Bone marrow (tissue), 2 donors: Measurements from ENCODE around the gene FCHSD2.
"Not testable (repeated sequence)": the region's sequence is repeated elsewhere in the genome, so short reads cannot be mapped to it uniquely, and the experiment has no call there.

Experiments used
- DNase-seq, 2 donors: peaks; one replicate each; lab custom pipeline; 2025; lab: John Stamatoyannopoulos, UW

Gene FCHSD2

DNA sequence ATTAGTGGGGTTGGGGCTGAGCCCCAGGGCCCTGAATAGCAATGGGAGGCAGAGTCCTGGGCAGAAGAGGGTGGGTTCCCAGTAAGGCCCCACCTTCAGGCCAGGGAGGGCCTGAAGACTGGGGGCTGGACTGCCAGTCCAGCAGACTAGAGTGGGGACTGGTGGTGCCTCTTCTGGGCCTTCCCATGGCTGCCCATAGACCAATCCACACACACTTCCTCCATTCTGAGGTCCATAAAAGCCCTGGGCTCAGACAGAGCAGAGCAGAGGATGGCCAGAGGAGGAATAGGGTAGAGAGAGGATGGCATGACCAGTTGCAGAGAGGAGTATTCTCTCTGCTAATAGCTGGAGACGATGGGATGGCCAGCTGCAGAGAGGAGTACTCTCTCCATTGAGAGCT, 216.0 kb downstream of the FCHSD2 start:
- DNase-seq, result no peak

DNA sequence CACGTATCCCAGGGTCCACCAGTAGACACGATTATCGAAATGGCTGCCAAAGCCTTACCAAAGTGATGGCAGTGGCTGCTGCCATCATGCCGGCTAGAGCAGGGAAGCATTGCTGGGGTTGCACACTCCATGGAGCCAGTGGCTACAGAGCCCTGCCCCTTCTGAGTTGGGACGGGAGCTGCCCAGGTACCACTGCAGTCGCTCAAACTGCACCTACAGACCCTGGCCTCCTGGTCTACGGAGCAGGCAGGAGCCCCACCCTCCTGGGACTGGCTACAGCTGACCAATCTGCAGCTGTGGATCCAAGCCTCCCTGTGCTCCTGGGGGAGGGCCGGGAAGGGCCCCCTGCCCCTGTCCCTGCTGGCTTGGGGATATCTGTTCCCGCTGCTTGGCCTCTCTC, 216.5 kb downstream of the FCHSD2 start:
- no peak for DNase-seq

DNA sequence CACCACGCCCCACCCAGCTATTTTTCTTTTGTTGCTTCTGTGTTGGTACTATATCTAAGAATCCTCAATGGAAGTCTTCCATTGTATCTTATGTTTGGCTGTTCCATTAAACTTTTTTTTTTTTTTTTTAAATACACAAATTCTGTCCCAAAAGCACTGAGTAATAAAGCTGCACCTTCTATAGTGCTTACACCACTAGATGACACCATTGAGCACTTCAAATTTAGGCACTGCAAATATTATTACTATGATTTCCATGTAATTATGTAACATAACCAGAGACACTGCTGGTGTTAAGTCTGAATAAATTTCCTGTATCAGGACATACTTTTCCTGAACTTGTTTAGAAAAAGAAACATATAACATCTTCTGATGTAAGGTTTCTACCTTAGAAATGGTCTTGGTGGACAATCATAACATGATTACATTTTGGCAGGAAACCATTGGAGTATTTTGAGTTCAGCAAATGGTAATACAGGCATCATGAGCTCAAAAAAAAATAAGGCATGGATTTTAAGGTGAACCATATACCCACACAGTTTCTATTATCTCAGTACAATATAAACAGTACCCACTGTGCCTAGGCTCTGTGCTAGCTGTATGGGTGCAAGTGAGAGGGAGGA, 217.4 kb downstream of the FCHSD2 start:
- peak in 1 of 2 donors; percentile 65 for DNase-seq

DNA sequence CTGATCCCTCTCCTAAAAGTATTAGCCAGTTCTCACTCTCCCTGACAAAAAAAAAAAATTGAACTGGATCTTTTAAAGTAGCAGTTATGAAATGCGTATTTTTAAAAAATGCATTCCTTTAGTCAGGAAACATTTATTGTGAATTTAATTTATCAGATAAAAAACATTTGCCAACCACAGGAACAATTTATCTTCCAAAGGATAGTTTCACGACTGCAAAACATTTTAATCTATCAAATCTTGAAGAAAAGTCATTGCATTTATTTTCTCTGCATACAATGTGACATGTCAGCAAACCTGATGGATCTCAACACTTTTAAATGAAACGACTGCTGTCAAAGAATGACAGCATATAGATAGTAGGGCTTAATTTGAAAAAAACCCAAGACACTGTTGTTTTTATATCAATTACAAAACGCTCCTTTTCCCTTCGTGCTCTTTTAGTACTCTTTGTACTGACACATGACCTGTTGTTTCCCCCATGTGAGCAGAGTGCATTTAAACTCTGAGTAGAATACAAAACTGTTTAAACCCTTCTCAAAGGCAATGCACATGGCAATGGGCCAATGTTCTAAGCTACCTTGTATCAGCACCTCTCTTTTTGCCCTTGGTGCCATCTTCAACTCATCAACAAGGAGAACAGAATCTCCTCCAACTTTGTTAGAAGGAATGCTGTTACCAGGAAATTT, 220.9 kb downstream of the FCHSD2 start:
- DNase-seq, result no peak

DNA sequence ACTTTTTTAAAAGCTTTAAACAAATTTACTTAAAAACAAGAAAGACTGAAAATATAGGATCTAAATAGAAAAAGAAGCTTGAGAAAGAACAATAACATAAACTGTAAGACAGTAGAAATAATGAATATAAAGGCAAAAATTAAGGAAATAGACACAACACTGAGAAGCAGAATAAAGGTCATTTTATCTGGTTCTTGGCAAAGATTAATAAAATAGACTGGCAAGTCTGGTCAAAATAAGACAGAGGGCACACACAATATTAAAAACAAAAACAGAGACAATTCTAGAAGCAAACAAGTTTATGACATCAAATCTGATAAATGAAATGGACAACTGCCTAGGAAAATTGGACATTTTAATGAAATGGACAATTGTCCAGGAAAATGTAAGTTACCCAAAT, 222.1 kb downstream of the FCHSD2 start:
- DNase-seq, result no peak

DNA sequence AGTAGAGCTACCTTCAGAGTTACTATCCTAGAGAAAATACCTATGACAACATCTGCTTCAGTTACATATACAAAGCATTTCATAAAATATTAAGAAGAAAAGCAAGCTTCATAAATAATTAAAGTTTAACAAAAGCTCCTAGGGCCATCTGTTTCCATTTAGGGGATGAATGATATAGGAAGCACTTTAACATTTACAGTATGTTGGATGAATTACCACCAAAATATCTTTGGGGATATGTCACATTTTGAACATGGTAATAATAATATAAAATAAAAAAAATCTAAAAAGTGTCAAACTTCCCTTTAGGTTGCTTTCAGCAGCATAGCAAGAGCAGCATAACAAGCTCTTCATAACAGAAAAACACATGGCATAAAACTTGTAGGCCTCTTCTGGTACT, 223.3 kb downstream of the FCHSD2 start:
- DNase-seq, result no peak

DNA sequence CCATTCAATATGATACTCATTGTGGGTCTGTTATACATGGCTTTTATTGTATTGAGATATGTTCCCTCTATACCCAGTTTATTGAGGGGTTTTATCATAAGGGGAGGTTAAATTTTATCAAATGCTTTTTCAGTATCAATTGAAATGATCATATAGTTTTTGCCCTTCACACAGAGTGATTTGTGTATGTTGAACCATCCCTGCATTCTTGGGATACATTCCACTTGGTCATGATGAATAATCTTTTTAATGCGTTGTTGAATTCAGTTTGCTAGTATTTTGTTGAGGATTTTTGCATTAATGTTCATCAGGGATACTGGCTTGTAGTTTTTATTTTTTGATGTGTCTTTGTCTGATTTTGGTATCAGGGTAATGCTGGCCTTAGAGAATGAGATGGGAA, 229.9 kb downstream of the FCHSD2 start:
- DNase-seq, result no peak

DNA sequence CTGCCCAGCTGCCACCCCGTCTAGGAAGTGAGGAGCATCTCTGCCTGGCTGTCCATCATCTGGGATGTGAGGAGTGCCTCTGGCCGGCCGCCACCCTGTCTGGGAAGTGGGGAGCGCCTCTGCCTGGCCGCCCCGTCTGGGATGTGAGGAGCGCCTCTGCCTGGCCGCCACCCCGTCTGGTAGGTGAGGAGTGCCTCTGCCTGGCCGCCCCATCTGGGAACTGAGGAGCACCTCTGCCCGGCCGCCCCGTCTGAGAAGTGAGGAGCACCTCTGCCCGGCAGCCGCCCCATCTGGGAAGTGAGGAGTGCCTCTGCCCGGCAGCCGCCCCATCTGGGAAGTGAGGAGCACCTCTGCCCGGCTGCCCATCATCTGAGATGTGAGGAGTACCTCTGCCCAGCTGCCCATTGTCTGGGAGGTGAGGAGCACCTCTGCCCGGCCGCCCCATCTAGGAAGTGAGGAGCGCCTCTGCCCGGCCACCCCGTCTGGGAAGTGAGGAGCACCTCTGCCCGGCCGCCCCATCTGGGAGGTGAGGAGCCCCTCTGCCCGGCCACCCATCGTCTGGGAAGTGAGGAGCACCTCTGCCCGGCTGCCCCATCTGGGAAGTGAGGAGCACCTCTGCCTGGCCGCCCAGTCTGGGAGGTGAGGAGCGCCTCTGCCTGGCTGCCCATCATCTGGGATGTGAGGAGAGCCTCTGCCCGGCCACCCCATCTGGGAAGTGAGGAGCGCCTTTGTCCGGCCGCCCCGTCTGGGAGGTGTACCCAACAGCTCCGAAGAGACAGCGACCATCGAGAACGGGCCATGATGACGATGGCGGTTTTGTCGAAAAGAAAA, 232.3 kb downstream of the FCHSD2 start:
- not testable (repeated sequence) for DNase-seq

DNA sequence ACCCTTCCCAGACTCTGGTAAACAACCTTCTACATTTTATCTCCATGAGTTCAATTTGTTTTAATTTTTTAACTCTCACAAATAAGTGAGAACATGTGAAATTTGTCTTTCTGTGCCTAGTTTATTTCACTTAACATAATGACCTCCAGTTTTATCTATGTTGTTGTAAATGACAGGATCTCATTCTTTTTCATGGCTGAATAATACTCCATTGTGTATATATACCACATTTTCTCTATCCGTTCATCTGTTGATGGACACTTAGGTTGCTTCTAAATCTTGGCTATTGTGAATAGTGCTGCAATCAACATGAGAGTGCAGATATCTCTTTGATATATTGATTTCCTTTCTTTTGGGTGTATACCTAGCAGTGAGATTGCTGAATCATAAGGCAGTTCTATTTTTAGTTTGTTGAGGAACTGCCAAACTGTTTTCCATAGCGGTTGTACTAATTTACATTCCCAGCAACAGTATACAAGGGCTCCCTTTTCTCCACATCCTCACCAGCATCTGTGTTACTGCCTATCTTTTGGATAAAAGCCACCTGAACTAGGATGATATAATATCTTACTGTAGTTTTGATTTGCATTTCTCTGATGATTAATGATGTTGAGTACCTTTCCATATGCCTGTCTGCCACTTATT, 234.0 kb downstream of the FCHSD2 start:
- no peak for DNase-seq

DNA sequence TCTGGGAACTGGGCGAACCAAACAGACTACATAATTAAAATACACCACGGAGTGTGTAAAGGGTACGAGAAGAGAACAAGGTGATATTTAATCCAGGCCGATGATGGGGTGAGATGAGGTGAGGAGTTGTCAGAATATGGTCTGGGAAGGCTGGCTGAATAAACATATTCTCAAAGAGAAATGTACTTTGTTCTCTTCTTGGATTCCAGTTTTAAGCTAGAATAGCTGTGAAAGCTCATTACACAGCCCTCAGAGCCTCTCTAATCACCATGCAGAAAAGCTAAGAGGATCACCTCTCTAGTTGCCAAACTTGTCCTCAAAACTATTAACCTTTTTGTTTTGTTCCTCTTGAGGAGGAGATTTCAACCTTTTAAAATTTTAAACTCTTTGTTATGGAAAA, 238.1 kb downstream of the FCHSD2 start:
- DNase-seq, result no peak

DNA sequence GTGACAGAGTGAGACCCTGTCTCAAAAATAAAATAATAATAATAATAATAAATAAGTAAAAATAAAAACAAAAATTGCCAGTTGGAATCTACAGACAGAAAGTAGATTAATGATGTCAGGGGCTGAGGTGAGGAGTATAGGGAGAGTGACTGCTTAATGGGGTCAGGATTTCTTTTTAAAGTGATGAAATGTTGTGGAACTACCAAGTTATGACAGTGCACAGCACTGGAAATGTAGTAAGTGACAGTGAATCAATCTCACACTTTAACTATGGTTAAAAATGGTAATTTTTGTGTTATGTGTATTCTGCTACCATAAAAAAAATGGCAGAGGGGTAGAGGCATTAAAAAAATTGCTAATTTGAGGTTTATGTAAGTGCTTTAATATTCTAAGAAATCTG, 240.7 kb downstream of the FCHSD2 start:
- no peak for DNase-seq

DNA sequence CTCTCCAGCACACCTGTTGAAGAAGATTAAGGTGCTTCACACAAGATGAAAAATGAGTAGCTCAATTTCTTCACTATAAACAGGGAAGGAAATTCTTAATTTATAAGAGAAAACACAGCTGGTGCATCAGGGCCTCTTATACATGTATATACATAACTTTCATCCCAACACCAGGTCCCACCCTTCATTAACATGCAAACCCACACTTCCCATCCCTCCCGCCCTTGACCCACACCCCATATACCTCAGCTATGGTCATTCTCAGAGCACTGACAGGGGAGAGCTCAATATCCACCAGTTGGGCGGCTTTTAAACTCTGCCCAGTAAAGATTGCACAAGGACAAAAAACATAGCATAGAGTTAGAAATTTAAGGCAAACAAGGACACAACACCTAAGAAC, 242.1 kb downstream of the FCHSD2 start:
- DNase-seq, result no peak

DNA sequence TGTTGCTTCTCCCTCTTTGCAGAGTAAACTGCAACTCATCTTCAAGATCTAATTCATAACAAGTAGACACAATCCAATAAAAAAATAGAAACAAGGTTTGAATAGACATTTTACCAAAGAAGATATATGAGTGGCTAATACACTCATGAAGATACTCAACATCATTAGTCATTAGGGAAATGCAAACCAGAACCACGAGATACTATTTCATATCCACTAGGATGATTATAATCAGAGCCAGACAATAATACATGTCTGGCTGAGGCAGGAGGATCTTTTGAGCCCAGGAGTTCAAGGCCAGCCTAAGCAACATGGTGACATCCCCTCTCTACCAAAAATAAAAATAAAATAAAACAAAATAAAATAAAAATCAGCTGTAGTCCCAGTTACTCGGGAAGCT, 242.9 kb downstream of the FCHSD2 start:
- no peak for DNase-seq

DNA sequence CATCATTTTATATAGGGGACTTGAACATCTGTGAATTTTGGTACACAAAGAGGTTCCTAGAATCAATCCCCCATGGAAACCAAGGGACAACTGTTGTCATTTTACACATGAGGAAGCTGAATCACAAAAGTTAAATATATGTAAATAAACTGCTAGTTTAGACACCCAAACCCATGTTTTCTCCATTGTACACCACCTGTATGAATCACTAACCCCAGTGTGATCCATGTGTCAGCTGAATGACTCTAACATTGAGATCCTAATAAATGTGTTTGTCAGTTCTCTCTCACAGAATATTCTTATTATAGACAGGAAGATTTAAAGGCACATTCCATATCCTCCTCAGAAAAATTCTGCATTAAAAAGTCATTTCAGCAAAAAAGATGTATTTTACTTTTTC, 244.6 kb downstream of the FCHSD2 start:
- DNase-seq, result no peak

DNA sequence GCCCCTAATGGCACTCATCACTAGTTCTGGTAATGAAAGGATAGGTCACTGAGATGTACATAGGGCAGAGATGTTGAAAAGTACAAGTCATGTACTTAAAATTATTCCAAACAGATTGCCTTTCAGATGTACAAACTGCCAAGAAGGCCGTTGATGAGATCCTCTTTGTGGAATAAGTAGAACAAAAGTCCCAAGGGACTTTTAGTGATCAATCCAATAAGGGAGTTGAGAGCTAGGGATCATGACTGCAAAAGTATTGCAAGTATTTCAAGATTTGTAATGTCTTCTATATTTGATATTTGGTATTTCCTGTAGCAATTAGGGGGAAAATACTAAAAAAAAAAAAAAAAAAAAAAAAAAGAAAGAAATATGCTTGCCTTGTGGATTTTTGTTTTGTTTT, 245.7 kb downstream of the FCHSD2 start:
- no peak for DNase-seq

DNA sequence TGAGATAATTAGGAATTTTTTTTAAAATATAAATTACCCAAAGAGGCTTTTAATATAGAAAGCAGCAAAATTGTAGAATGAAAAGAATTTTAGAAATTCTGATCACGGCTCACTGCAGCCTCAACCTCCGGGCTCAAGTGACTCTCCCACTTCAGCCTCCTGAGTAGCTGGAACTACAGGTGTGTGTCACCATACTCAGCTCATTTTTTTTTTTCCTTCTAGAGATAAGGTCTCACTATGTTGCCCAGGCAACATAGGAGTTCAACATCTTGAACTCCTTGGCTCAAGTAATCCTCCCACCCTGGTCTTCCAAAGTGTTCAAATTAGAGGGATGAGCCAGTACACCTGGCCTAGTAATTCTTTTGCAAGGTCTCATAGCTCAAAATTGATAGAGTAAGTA, 251.2 kb downstream of the FCHSD2 start:
- DNase-seq, result no peak

DNA sequence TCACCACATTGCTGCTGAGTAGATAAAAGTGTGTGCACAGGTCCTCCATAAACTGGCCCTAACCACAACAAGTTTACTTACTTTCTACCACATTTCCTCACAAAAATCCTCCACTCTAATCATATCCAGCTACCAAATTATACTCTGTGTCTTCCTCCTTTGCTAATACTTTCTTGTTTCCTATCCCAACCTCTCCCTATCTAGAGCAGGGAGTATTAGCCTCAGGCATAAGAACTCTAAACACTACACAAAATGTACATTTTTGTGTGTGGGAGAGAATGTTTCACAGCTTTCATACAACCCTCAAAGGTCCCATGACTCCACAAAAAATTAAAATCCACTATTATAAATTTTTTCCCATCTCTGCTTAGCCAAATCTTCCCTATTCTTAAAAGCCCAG, 255.5 kb downstream of the FCHSD2 start:
- no peak for DNase-seq

DNA sequence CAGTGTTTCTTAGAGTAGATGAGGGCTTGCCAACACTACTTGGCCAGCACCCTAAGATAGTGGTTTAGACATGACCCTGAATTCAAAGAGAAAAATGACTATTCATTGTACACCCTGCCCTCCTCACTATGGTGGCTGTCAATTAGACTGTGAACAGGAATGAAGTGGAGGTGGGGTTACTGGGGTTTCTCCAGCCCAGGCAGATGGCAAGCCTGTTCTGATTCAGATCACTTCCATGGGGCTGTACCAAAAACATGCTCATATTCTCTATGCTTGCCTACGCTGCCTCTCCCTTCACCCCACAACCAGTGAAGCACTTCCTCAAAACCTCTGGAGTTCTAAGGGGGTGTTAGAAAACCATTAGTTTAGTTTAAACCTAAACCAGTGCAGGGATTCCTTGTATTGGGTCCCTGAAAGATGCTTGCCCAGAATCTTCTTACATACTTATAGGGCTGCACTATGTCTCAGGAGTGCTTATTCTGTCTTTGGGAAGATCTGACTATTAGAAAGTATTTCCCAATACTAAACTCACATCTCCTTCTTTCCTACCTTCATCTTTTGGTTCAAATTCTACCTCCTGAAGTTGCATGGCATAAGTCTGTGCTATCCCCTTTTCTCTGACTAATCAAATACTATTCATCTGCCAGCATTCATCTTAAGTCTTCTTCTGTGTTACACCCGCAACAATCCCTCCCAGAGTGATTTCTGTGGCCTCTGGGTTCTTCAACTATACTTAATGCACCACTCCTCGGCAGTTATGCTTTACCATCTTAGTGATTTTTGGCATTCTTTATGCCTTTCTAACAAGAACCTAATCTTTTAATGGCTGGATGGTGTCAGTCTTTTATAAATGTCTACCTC, 256.1 kb downstream of the FCHSD2 start:
- no peak for DNase-seq

DNA sequence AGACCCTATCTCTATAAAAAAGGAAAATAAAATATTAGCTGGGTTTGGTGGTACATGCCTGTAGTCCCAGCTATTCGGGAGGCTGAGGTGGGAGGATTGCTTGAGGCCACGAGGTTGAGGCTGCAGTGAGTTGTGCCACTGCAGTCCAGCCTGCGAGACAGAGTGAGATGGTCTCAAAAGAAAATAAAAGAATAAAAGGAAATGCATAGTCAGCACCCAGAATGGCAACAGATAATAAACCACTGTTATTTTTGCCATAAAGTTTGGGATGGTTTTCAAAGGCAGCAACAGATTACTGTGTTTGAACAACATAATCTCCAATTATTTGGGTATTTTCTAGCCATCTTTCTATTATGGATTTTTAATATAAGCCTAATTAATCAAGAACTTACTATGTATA, 266.0 kb downstream of the FCHSD2 start:
- no peak for DNase-seq

DNA sequence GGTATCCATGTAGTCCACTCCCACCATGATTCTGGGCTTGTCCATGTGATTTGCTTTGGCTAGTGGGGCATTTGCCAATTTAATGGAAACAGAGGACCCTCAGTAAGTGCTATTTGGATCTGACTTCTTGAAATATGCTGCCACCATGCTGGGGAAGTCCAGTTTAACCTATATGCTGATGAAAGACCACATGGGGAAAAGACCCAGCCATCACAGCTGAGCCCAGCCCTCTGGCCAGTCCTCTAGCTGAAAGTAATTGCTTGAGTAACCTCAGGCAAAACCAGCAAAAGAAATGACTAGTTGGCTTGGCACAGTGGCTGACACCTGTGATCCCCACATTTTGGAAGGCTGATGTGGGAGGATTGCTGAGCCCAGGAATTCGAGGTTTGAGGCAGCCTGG, 266.4 kb downstream of the FCHSD2 start:
- no peak for DNase-seq

DNA sequence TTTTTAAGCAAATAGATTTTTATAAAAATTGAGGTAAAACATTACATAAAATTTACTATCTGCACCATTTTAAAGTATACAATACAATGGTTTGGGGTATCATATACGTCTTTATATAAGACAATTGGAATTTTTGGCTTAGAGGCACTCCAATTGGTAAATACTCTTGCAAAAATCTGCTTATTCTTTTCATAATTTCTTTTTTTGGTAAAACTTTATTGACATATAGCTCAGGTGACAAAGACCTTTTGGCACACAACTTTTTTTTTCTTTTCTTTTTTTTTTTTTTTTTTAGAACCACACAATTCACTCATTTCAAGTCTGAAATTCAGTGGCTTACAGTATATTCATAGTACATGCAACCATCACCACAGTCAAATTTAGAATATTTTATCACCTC, 270.1 kb downstream of the FCHSD2 start:
- DNase-seq, result no peak

DNA sequence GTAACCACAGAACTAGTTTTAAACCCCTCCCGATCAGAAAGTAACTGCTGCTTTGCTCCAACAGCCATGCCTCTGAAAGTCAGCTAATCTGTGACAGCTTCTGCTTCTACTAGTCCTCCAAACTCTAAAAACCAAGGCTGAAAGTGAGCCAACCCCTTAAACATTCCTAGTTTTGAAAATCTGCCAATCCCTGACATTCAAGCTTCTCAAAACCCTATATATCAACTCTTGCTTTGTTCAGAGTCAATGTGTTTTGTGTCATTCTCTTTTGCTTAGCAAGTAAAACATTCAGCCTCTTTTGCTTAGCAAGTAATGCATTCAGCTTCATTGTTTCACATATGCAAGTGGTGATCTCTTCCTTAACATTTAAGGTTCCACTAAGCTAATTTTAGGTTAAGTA, 271.0 kb downstream of the FCHSD2 start:
- no peak for DNase-seq
